BE2C (cell line): Measurements from ENCODE around the gene CLDN3.
A peak's percentile ranks its signal among the peaks of the same experiment; 100 is the strongest.

Experiments used
- DNase-seq: peaks from one replicate; pipeline ENCODE4 v3.0.0-alpha.2; 2020
- H3K27me3 ChIP-seq: fragments of 250-450 bp; sonication (Bioruptor Pico); 2 replicates; pipeline ENCODE4 v1.5.1; 2020; ENCODE audit warnings: mild to moderate bottlenecking
- H3K36me3 ChIP-seq: fragments of 250-450 bp; sonication (Bioruptor Pico); 2 replicates; pipeline ENCODE4 v1.5.1; 2020; ENCODE audit warnings: mild to moderate bottlenecking
- H3K4me1 ChIP-seq: fragments of 250-450 bp; sonication (Bioruptor Pico); 2 replicates; pipeline ENCODE4 v1.5.1; 2020
- H3K4me3 ChIP-seq: 2 replicates; pipeline ENCODE4 v1.5.1; 2011; ENCODE audit warnings: low read depth, low read length
- H3K9me3 ChIP-seq: fragments of 250-450 bp; sonication (Bioruptor Pico); 2 replicates; pipeline ENCODE4 v1.5.1; 2020
- TF ChIP-seq, protein P1 (sequence below): IDR thresholded peaks from 2 replicates; pipeline ENCODE4 v1.5.1; 2012; ENCODE audit warnings: mild to moderate bottlenecking, low read depth, low read length

CLDN3 gene

DNA sequence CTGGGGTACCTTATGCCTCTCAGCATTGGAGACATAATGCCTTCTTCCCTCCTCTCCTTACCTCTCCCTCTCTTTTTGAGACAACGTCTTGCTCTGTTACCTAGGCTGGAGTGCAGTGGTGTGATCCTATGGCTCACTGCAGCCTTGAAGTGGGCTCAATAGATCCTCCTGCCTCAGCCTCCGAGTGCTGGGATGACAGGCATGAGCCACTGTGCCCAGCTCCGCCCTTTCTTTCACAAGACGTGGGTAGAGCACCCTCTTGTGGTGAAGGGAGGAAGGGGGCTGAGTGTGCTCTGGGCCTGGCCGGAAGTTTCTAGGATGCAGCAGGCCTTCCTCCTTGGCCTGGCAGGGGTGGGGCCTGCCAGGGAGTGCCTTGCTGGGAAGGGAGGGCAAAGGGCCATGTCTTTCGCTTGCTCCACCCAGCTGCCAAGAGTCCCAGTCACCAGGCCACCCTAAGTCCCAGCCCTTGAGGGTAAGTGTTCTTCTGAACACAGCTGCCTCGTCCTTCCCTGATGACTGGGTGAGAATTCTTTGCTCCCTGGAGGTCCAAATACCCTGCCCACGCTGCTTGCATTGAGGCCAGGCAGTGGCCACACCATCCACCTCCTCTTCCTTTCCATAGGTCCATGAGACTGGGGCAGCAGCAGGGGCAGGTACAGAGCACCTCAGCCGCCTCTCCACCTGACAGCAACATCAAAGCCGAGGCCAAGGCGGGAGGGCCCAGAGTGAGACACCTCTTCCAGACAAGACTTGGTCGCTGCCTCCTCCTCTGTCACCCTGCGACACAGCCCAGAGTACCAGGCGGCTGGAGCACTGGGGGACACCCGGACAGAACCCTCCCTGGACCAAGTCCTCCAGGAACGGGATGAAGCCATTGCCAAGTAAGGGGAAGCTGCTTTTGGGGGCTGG, 35.2 kb downstream of the CLDN3 start:
- no peaks in the 10 kb centered on the region for H3K4me1 ChIP-seq
- no peaks in the 10 kb centered on the region for H3K27me3 ChIP-seq
- no peaks in the 10 kb centered on the region for H3K36me3 ChIP-seq
- DNase-seq: peak; percentile 84
- H3K4me3 ChIP-seq: no peak overlapping the region
- H3K9me3 ChIP-seq: no peaks in the 10 kb centered on the region
- TF ChIP-seq, protein P1, sequence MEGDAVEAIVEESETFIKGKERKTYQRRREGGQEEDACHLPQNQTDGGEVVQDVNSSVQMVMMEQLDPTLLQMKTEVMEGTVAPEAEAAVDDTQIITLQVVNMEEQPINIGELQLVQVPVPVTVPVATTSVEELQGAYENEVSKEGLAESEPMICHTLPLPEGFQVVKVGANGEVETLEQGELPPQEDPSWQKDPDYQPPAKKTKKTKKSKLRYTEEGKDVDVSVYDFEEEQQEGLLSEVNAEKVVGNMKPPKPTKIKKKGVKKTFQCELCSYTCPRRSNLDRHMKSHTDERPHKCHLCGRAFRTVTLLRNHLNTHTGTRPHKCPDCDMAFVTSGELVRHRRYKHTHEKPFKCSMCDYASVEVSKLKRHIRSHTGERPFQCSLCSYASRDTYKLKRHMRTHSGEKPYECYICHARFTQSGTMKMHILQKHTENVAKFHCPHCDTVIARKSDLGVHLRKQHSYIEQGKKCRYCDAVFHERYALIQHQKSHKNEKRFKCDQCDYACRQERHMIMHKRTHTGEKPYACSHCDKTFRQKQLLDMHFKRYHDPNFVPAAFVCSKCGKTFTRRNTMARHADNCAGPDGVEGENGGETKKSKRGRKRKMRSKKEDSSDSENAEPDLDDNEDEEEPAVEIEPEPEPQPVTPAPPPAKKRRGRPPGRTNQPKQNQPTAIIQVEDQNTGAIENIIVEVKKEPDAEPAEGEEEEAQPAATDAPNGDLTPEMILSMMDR: peak; percentile 94

DNA sequence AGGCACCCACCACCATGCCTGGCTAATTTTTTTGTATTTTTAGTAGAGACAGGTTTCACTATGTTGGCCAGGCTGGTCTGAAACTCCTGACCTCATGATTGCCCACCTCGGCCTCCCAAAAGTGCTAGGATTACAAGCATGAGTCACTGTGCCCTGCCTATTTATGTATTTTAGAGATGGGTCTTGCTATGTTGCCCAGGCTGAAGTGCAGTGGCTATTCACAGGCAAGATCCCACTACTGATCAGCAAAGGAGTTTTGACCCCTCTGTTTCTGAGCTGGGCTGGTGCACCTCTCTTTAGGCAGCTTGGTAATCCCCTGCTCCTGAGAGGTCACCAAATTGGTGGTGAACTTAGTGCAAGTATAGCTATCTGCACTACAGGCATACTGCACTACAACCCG, 37.7 kb downstream of the CLDN3 start:
- H3K4me3 ChIP-seq: no peak overlapping the region

DNA sequence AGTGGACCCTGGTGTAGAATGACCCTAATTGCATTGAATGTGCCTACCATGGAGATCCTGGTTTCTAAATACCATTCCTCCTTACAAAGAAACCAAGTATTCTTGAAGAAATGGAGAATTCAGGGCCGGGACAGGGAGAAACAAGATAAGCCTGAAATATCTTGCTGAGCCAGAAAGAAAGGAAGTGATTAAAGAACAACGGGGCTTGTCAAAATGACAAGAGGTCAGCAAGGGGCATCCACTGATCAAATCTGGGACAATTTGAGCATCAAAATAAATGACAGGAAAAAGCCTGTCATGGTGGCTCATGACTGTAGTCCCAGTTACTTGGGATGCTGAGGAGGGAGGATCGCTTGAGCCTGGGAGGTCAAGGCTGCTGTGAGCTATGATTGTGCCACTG, 39.6 kb downstream of the CLDN3 start:
- Histone ChIP-seq H3K9me3 (no peaks in the 10 kb centered on the region), H3K4me1 (no peaks in the 10 kb centered on the region), H3K4me3 (no peak overlapping the region)

More for the DNA sequence above, 37.7 kb downstream of the CLDN3 start:
- no peaks in the 10 kb centered on the region for H3K9me3 ChIP-seq
- no peaks in the 10 kb centered on the region for H3K4me1 ChIP-seq
- TF ChIP-seq, protein P1: no peak
- H3K27me3 ChIP-seq: no peaks in the 10 kb centered on the region; the same call in 1 of the 2 replicates
- DNase-seq: no peak
- H3K36me3 ChIP-seq: no peaks in the 10 kb centered on the region

DNA sequence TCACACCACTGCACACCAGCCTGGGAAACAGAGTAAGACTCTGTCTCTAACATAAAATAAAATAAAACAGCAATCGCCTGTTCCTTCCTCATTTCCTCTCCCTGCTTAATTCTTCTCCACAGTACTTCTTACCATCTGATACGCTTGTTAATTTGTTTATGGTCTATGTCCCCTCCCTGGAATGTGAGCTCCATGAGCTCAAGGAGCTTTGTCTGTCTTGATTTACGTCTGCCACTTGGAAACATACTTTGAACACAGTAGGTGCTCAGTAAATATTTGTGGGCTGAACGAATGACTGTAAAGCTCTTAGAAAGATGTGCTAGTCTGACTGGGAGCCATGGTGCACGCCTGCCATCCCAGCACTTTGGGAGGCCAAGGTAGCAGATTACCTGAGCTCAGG, 41.5 kb downstream of the CLDN3 start:
- Histone ChIP-seq H3K4me1 (no peaks in the 10 kb centered on the region), H3K4me3 (no peak overlapping the region), H3K9me3 (no peaks in the 10 kb centered on the region), H3K27me3 (no peaks in the 10 kb centered on the region; the same call in 1 of the 2 replicates), H3K36me3 (no peaks in the 10 kb centered on the region)
- TF ChIP-seq, protein P1: no peak
- no peak for DNase-seq

More for the DNA sequence above, 39.6 kb downstream of the CLDN3 start:
- Histone ChIP-seq H3K36me3 (no peaks in the 10 kb centered on the region), H3K27me3 (no peaks in the 10 kb centered on the region; the same call in 1 of the 2 replicates)
- TF ChIP-seq, protein P1: no peak
- DNase-seq: no peak

DNA sequence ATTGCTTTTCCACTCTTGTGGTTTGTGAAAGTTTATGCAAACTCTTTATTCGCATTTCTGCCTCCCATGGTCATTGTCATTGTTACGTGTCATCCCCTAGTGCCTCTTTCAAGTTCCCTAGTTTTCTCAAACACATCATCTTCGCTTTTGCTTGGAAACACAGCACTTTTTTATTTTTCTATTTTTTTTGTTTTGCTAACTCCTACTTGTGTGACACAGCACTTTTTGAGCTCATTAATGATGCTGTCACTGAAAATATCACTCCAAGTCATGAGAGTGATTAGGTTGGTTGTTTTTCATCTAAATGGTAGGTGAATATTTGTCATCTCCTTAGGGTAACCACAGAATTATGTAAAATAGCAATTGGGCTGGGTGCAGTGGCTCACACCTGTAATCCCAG, 42.1 kb downstream of the CLDN3 start:
- H3K9me3 ChIP-seq: no peaks in the 10 kb centered on the region
- H3K36me3 ChIP-seq: no peaks in the 10 kb centered on the region
- TF ChIP-seq, protein P1: no peak
- no peak overlapping the region for H3K4me3 ChIP-seq
- DNase-seq: no peak
- no peaks in the 10 kb centered on the region; the same call in 1 of the 2 replicates for H3K27me3 ChIP-seq
- no peaks in the 10 kb centered on the region for H3K4me1 ChIP-seq

DNA sequence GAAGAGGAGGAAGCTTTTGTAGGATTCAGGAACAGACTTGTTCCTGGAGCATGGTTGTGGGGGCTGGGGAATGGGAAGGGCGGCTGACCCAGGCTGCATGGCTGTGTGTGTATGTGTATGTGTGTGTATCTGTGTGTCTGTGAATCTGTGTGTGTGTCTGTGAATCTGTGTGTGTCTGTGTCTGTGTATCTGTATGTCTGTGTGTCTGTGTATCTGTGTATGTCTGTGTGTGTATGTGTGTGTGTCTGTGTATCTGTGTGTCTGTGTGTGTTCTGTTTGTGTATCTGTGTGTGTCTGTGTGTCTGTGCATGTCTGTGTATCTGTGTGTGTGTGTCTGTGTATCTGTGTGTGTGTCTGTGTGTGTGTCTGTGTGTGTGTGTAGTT, 44.0 kb downstream of the CLDN3 start:
- no peaks in the 10 kb centered on the region for H3K4me1 ChIP-seq
- H3K27me3 ChIP-seq: no peaks in the 10 kb centered on the region; the same call in 1 of the 2 replicates
- TF ChIP-seq, protein P1: no peak
- DNase-seq: no peak
- no peaks in the 10 kb centered on the region for H3K9me3 ChIP-seq
- H3K4me3 ChIP-seq: no peak overlapping the region
- H3K36me3 ChIP-seq: no peaks in the 10 kb centered on the region
